NCI-H82 treated with DMSO at 0.1 percent for 48 hours (cell line): ENCODE data around the gene UBAP1.
"Not testable (repeated sequence)": the region's sequence is repeated elsewhere in the genome, so short reads cannot be mapped to it uniquely, and the experiment has no call there.

Source experiments
- DNase-seq: peaks from one replicate; lab custom pipeline; 2025; ENCODE audit not compliant: unreplicated experiment; lab: John Stamatoyannopoulos, UW

Gene UBAP1

DNA sequence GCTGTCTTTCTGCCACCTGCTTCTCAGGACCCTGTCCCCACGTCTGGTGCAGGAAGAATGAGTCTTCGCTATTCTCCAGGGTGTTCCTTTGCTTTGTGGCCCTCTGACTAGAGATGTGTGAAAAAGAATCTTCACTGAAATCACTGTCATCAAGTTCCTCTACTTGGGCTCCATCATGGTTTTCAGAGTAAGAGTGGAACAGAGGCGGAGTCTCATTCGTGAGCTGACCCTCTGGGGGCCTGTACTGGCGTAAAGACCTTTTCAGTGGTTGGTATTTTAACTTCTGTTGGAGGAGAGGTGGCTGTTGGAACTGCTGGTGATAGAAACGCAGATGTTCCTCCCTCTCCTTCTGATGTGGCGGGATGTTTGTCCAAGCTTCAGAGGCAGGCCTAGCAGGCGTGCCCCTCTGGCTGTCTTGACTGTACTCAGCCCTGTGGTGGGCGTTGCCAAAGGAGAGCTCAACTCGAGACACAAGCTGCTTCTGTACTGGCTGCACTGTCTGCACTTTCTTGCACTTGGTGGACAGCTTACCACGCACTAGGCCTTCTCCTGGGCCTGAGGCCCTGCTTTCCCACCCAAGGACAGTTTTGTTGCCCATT, 78.2 kb downstream of the UBAP1 start:
- no peak for DNase-seq

DNA sequence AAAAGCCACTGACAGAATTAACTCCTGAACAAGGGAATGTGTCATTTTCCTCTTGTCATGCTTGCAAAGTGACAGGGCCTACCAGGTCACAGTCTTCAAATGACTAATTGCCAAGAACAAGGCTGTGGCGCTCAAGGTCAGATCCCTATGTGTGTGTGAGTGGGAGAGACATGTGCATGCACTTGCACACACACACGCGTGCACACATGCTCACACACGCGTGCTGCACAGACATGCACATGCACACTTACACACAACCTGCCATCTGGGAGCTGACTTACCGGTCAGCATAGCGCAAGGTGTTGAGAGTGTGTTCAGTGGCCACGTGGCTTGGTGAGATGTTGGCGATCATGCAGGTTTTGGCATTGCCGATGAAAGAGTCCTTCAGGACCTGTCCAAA, 80.5 kb downstream of the UBAP1 start:
- DNase-seq: no peak

DNA sequence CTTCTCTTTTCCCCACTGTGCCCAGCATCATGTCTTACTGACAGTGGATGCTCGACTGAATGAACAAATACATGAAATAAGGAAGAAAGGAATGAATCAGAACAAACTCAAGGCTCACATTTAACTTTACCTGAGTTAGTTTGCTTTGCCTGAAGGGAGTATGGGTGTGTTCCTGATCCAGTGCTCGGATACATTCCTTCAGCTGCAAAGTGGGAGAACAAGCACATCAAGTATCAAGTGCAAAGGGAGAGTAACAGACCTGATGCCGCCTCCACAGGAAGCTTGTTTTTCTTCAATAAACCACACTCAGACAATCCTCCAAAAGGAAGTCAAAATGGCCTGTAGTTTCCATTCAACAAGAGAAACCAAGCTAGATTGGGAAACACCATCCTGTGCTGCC, 84.1 kb downstream of the UBAP1 start:
- DNase-seq: no peak

DNA sequence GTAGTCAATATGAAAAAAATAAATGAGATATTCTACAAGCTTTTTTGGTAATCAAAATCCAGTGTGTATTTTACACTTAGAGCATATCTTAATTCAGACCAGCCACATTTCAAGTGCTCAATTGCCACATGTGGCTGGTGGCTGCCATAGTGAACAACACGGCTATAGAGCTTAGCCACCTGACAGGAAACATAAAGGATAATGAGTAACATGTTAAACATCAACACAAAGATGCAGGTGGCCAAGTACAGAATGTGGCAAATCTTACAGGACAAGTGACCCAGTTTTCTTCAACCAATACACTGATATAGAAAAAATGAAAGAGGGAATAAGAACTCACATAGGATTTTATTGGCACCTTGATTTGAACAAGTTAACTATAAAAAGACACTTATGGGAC, 88.8 kb downstream of the UBAP1 start:
- no peak for DNase-seq

DNA sequence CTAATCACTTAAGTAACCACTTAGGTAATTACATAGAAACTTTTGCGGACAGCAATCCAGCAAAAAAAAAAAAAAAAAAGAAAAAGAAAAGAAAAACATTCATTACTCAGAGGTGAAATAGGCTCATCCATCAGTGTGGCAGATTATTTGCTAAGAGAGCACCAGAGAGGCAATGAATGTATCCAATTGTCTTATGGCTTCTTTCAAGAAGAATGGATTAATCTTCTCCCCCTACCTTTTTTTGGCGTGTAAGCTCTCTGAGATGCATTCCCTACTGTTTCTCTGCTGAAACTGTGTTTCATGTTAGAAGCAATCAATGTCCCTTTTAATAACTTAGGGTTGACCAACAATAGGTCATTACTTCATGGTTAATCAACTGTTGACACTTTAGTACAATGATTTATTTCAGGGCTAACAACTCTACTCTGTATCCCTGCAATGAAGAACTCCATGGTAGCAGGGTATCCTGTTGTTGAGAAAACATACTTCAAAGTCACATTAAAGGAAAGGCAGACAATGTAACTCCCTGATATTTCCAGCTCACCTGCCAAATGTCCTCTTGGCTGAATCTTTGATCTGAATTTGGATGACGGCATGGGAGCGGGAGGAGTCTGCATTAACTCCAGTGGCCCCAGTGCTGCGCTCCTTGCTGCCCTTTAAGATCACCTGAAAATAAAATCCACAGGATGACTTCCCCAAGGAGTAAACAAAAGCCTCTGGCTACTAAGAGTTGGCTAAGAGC, 92.6 kb downstream of the UBAP1 start:
- no peak for DNase-seq

DNA sequence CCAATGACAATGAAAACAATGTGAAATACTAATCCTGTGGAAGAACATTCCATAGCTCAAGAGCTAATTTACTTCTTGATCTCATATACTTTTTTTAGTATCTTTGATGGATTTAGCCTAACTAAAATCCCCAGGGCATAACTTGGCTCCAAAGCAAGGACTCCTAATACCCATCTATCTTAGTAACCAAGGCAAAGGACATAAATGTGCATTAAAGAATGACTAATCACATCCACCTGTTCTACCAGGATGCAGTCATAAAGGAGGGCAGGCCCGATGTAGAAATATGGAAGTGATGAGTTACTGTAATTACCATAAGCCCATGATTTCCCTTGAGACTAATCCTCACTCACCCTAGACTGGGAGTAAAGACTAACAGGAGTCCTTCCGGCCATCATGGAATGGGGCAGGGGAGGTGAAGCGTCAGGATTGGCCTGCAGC, 93.3 kb downstream of the UBAP1 start:
- peak; percentile 31 for DNase-seq

DNA sequence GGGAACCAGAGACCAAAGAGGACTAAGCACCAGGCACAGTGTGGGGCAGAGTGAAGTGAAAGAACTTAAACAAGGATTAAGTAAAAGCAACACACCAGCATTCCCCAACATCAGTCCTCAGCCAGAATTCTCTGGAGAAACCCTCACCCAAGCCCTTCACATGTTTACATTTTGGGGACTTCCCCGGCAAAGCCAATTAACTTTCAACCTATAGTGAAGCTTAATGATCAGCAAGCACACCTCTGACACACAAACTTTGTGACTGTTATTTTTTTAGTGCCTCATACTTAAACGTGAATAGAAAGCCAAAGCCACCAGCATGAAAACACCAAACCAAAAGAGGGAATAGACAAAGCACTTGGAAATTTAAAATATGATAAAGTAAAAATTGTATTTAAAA, 94.7 kb downstream of the UBAP1 start:
- DNase-seq: not testable (repeated sequence)

DNA sequence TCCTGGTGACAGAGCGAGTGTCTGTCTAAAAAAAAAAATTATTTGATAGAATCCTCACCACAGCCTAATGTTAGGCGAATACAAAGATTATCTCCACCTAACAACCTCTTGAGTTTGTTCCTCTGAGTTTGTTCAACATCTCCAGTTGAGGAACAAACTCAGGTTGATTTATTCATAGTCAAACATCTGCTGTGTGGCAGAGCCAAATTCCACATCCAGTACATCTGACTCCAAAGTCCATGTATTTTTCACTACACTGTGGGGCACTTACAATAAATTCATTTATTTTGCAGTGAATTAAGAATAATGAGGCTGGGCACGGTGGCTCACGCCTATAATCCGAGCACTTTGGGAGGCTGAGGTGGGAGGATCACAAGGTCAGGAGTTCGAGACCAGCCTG, 97.0 kb downstream of the UBAP1 start:
- DNase-seq: no peak

DNA sequence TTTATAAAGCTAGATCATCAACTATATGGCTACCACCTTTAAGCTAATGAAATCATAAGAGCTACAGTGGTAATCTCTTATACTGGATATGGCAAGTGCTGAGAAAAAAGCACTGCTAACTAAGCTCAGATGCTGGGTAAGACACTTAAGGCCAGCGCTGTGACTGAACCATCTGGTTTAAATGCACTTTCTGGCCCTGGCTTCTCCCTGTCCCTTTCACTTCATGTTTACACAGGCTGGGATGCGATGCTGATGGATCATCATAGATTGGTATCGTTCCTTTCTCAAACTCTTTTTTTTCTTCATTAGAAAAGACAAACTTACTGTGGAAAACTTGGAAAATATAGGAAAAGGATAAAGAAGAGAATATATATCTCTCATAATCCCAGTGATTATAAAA, 97.9 kb downstream of the UBAP1 start:
- DNase-seq: peak; percentile 11

DNA sequence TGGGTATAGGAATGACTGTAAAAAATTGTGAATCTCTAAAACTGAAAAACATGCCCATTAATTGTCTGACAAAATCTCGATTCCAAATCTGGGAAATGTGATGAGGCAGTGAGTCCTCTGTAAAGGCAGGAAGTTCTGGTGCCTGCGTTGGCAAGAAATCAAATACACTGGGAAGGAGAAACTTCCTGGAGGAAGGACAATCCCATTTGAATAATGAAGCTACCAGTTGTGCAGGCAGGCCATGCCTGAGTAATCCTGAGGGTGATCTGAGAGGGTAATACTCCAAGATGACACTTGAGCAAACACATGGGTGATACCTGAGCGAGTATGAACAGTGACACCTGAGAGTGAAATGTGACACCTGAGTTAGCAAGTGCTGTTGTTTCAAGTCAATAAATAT, 100.6 kb downstream of the UBAP1 start:
- no peak for DNase-seq

DNA sequence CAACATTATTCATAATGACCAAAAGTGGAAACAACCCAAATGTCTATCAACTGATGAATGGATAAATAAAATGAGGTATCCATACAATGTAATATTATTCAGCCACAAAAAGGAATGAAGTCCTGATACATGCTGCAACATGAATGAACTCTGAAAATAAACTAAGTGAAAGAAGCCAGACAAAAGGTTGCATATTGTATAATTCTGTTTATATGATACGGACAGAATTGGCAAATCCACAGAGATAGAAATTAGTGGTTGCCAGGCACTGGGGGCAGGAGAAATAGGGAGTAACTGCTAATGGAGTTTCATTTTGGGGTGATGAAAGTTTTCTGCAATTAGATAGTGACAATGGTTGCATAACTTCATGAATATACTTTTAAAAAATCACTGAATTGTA, 103.3 kb downstream of the UBAP1 start:
- DNase-seq: no peak

DNA sequence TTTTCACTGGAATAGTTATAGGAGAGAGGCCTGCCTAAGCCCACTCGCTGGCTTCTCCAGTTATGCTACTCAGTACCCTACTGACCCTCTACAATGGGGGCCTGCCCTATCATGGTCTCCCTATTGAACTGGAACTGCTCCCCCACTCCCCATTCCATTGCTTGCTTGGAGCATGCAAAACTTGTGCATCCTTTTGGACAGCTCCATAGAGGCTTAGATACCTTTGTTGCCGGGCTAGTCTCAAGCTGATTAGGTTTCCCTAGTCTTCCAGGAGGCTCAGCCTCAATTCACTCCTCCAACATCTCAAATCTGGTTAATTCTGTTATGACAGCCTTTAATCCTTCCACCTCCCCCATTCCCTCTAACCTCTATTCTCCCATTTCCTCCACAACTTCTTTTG, 110.3 kb downstream of the UBAP1 start:
- peak; percentile 66 for DNase-seq

DNA sequence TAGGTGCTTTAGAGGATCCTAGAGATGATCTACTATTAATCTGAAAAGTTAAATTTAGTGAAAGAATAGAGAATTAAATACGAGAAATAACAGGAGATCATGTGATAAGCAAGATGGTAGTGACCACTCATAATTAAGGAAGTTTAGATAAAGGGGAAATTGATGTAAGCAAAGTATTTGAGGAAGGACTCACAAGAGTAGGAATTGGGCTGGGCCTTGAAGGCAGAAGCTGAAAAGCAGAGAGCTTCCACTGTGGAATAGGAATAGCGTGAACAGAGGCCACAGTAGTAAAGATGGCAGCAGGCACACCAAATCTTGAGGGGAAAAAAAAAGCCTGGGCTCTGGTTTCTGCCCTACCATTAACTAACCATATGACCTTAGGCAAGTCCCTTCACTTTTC, 112.2 kb downstream of the UBAP1 start:
- no peak for DNase-seq

DNA sequence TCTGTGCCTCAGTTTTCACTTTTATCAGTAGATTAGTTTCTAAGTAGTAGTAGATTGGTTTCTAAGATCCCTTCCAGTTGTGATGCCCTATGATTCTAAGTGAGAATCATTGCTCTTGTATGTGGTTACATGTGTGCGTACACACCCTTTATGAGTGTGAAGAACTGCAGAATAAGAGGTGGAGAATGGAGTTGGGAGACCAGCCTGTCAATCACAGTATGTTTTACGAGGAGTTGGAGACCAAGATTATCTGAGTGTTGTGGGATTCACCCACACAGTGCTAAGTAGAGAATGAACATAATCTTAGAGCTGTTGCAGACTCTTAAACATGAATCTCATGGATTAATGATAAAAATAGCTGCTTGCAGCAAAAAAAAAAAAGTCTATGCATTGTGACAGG, 112.6 kb downstream of the UBAP1 start:
- DNase-seq: no peak

DNA sequence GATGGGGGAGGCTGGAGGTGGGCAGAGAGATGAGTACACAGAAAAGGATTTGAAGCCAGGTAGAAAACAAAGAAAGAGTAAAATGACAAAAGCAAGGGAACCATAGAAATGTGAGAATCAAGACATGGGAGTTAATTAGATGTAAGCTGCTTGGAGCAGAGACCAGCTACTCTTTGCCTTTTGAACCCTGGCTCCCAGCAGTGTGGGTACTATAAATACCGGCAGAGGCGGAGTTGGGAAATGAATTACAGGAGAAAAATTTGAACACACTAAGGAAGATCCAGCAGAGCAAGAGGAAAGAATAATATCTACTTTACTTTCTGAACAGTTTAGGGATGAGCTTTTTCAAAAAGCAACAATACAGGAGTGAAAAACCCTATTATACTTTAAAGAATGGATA, 113.7 kb downstream of the UBAP1 start:
- no peak for DNase-seq

DNA sequence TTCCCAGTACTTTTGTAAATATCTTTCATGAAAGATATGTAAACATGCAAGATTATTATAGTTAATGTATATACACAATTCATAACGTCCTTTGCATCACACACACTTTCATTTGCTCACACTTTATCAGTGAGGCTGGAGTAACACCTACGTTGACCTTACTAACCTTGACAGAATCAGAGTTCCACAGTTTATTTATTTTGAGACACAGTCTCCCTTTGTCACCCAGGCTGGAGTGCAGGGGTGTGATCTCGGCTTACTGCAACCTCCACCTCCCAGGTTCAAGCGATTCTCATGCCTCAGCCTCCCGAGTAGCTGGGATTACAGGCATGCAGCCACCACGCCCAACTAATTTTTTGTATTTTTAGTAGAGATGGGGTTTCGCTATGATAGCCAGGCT, 122.2 kb downstream of the UBAP1 start:
- DNase-seq: not testable (repeated sequence)
